GM10248 (cell line): ENCODE measurements around the gene ADAMTSL1.

Experiments used
- CTCF ChIA-PET: fragments of 300-600 bp; sonication (Branson Sonifier 250); formaldehyde crosslinking; extraction: SDS; loops from one replicate; lab custom pipeline; 2021; ENCODE audit warnings: antibody characterized with exemption; lab: Yijun Ruan, JAX
- POLR2A ChIA-PET: fragments of 350-650 bp; sonication (Branson Sonifier 250); formaldehyde crosslinking; extraction: SDS; loops from one replicate; lab custom pipeline; 2020; ENCODE audit warnings: antibody characterized with exemption; lab: Yijun Ruan, JAX
- DNase-seq: peaks from one replicate; pipeline ENCODE4 v3.0.0; 2012; ENCODE audit errors: extremely low spot score
- CTCF ChIP-seq: IDR thresholded peaks from 2 replicates; pipeline ENCODE4 v1.5.1; 2012; ENCODE audit warnings: mild to moderate bottlenecking, low read depth; ENCODE audit errors: extremely low read depth, missing control alignments, control extremely low read depth

Gene ADAMTSL1

GRCh38 chr9:18610956-18611355 lies 137.0 kb downstream of the ADAMTSL1 start:
- DNase-seq, result no peak
- POLR2A ChIA-PET, result no interaction called here
- CTCF ChIA-PET, result interaction anchor here (1.2 kb wide), 1 partner anchor 10 kb away, joined by 5 read pairs; no protein-coding TSS in a partner anchor
- TF ChIP-seq CTCF, result no peak

DNA sequence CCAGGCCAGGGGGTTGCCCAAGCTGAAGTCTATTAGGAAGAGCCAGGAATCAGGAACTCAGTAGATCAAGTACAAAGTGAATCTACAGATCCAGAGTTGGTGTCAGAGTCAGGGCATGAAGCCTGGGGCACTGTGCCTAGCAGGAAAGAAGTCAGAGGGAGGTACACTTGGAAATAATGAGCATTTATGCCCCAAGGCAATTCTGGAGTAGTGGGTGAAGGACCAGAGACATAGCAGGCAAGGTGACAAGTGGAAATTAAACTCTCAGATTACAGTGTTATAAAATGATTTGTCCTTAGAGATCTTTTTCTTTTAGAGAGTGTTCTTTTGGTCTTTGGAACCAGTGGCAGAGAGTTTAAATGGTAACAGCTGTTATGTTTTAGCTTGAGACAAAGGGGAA lies 138.0 kb downstream of the ADAMTSL1 start:
- no peak for TF ChIP-seq CTCF
- ChIA-PET CTCF (interaction anchor here (1.2 kb wide), 1 partner anchor 11 kb away, joined by 5 read pairs; no protein-coding TSS in a partner anchor), POLR2A (no interaction called here)
- no peak for DNase-seq

DNA sequence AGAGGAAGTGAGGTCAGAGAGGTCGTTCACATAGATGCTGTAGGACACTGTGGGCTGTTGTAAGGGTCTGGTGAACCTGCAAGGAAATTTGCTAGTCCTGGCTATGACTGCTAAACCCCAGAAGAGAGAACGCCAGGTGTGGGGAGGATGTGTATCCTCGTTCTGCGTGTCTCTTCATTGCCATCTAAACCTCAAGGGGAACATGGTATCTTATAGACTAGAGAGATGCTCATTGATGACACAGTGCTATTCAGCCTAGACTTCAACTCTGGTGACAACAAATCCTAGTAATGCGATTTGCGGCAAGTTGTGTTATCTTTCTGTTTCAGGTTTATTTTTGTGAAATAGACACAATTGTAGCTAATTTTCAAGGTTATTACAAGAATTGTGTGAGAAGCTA lies 140.2 kb downstream of the ADAMTSL1 start:
- no peak for TF ChIP-seq CTCF
- no peak for DNase-seq
- POLR2A ChIA-PET, result no interaction called here
- CTCF ChIA-PET, result no interaction called here

DNA sequence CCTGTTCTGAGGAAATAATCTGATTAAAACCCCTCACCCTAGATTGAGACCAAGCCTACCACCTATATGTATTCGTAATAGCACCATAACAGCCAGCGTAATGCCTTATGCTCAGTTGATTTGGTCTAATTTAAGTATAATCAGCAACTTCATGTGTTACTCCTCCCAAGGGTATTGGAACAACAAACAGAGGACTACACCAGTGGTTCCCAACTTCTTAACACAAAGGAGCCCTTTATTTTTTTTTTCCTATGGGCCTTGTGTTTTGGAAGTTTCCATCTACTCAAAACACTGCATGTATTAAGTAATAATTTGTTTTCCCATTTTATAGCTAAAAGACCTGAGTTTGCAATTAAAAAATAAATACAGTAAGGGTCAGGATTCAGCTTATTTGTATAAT lies 140.7 kb downstream of the ADAMTSL1 start:
- ChIA-PET POLR2A (no interaction called here), CTCF (no interaction called here)
- no peak for DNase-seq
- TF ChIP-seq CTCF, result no peak

DNA sequence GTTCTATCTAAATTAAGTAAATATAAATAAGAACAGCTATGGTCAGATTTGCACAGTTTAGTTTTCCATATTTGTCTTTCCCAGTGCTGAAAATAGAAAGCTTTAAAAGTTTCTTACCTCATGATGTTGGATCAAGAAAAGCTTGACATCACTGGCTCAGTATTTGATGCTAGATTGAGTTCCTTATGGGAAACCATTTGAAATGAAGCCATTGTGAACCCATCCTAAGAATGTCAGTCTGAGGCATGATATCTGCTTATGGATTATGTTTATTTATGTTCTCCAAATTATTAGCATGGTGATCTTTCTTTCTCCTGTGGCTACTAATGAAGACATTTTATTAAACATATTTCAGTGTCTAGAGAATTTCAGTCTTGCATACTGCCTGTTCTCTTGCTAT lies 143.0 kb downstream of the ADAMTSL1 start:
- TF ChIP-seq CTCF, result no peak
- CTCF ChIA-PET, result no interaction called here
- DNase-seq, result no peak
- POLR2A ChIA-PET, result no interaction called here

DNA sequence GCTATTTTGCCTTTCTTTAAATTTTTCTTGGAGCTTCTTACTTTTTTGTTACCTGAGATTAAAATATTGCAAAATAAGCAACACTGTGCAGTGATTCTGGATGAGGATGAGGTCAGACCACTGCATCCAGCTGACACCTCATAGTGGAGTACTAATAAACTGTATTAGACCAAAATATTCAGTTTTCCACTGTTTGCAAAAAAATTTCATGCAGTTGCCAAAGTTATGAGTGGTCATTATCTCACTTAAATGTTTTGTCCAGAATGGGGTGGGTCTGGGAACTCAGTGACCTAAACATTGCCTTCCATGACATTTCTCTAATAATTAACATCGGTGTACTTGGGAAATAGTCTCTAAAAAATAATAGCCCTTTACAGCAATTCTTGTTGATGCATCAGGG lies 143.8 kb downstream of the ADAMTSL1 start:
- no peak for DNase-seq
- CTCF ChIA-PET, result no interaction called here
- TF ChIP-seq CTCF, result no peak
- POLR2A ChIA-PET, result no interaction called here

DNA sequence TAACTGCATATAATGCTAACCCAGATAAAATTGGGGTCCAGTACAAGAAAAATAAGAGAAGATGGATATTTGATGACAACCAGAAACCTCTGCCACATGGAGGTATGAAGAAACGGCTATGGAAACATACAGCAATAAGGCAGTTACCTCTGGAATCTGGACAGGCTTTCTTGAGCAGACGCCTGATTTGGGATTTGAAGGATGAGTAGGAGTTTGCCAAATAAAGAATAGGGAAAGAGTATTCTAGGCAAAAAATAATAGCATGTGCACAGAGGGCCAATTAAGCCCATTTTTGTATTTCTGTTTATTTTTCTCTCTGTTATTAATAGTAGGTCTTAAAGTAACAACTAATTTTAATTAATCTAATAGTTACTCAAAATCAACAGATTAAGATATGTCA lies 144.9 kb downstream of the ADAMTSL1 start:
- ChIA-PET POLR2A (no interaction called here), CTCF (no interaction called here)
- DNase-seq, result no peak
- TF ChIP-seq CTCF, result no peak
